HG03097 (cell line): ENCODE results near the gene SBF1.

Experiments used
- ATAC-seq: cut with Tn5 transposase; IDR thresholded peaks from one replicate; pipeline ENCODE4 v1.9.1; 2021; ENCODE audit not compliant: unreplicated experiment, low FRiP score

Gene SBF1

DNA sequence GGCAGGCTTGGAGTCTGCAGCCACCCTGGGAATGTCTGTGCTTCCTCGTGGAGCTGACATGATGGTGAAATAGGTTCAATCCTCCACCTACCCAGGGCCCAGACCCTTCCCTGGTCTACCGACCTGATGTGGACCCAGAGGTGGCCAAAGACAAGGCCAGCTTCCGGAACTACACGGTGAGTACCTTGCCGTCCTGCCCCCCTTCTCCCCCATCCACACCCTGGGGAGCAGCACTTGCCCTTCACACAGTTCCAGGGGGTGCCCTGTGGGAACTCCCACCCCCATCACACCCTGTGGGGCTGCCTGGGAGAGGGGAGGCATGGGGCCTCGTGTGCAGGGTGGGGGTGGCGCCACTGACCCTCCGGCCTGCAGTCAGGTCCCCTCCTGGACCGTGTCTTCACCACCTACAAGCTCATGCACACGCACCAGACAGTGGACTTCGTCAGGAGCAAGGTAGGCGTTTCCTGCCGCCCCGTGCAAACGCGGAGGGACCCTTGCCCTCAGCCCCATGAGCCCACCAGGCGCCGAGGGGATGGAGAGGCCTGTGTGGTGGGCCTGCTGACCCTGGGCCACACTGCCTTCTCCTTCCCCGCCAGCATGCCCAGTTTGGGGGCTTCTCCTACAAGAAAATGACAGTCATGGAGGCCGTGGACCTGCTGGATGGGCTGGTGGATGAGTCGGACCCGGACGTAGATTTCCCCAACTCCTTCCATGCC lies 12.6 kb upstream of the SBF1 start:
- no peak for ATAC-seq

DNA sequence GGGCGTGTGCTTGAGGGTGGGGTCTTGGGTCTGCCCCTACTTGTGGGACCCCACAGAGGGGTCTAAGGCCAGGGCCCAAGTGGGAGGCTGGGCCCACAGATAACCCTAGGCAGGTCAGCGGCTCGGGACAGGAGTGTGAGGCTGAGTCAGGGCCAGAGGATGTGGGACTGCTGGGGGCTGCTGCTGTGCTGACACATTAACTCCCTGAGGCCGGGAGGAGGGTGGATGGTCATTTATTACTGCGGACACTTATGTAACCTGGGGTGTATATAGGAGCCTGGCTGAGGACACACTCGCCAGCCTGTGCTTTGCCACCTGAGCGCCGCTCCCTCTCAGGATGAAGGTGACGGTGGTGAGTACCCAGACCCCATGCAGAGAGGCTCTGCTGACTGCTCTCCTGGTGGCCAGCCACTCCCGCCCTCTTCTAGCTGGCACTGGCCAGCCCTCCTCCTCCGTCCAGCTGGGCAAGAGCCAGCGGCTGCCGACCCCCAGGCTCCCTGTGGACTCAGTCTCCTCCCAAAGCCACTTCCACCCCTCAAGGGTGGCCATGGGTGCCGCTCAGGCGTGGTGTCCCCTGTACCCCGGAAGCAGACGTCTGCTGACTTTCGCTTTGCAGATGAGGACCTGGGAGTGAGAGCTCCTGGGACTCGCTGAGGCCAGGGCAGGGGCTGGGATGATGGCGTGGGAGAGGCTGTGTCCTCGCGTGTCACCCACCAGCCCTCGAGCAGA lies 11.9 kb upstream of the SBF1 start, which contains the start of gene MIOX:
Gene MIOX, plus strand, starts transcription at position 299 of the 729 bp plus-strand sequence. Its CDS starts 39 bp downstream, at position 338.
- no peak for ATAC-seq

DNA sequence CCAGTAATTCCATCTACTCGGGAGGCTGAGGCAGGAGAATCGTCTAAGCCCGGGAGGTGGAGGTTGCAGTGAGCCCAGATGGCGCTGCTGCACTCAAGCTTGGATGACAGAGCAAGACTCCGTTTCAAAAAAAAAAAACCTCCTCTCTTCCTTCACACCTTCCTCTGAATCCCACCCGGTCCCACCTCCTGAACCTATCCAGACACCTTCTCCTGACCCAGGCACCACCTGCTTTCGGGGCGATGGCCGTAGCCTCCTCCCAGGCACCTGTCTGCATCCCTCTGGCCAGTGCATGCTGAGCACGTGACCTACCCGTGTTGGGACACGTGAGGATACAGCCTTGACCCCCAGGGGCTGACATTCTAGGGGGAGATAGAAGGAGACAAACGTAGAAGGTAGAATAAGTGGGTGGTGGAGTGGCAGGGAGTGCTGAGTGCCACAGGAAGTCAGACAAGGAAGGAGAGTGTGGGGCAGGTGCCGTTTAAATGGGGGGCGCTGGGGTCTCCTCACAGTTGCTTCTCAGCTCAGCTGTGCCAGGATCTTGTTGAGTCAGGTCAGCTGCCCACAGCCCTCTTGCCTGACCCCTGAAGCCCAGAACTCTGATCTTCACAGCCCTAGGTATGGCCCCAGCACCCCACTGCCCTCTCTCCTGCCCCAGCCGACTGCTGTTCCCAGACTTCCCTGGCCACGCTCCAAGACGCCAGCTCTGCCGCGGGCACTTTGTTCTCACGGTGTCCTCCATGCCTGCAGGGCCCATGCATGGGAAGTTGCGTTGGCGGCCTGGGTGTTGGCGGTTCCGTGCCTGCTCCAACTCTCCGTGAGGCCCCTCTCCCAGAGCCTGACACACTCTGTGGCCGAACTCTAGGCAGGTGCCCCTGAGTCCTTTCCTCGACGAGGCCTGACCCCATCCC lies 10.6 kb upstream of the SBF1 start:
- no peak for ATAC-seq

DNA sequence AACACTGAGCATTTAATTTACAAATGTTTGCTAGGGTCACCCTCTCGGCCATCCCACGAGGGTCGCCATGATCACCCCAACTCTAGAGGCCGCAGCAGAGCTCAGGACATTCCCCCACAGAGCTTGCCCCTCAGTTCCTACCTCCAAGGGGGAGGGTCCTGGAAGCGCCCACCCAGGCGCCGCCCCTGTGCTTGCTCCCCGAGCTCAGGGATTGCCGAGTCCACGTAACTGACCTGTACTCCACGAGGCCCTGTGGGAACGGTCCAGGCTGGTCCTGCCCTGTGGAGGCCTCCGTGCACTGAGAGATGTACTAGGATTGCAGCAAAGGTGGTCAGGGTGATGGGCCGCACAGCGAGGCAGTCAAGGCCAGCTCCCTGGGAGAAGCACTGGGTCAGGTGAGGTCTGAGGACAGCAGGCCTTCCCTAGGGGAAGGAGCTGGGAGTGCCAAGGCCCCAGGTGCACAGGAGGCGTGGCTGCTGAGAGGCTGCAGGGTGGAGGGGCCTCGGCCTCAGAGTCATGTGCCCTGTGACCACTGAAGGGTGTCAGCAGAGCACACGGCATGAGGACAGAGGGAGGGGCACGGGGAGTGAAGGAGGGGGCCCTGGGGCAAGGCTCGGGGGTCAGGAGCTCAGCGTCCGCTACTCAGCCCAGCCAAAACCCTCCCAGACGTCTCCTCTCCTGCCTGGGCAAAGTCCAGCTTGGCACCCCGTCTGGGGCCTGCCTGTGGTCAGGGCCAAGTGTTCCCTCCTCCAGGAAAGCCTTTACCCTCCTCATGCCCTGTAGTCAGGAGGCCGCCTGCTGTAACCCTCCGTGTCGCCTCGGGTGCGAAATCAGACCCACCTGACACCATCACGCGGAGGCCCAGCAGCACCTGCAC lies 9.4 kb upstream of the SBF1 start:
- no peak for ATAC-seq

DNA sequence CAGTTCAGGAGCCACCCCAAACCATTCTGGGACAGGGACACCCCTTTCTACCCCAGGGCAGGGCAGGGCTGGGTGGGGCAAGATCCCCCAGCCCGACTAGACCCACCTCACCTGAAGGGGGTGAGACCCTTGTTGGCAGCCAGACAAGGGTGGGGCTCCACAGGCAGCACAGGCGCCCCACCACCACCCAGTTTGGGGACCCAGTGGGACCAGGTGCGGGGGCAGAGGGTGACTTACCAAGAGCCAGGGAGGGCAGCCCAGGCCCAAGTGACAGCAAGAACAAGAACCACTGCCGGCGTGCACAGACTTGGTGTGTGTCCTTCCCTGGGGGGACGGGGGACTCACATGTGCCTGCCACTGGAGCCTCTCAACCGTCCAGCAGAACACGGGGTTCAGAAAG lies 8.7 kb upstream of the SBF1 start:
- no peak for ATAC-seq

DNA sequence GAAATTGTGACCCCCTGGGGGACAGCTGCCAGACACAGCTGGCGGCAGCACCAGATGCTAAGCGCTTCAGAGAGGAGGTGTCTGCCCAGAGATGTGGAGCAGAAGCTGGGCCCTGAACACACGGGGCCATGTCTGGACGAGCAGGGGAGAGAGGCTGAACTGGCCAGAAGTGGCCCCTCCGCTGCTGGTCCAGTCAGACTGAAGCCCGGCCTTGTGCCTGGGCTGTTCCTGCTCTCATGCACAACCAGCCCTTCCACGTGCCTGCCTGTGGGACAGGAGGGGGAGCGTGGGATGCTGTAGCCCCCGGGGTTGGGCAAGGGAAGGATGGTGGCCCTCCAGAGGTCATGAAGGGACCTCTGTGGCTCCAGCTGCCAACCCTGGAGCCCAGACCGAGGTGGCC lies 8.3 kb upstream of the SBF1 start:
- ATAC-seq = no peak

DNA sequence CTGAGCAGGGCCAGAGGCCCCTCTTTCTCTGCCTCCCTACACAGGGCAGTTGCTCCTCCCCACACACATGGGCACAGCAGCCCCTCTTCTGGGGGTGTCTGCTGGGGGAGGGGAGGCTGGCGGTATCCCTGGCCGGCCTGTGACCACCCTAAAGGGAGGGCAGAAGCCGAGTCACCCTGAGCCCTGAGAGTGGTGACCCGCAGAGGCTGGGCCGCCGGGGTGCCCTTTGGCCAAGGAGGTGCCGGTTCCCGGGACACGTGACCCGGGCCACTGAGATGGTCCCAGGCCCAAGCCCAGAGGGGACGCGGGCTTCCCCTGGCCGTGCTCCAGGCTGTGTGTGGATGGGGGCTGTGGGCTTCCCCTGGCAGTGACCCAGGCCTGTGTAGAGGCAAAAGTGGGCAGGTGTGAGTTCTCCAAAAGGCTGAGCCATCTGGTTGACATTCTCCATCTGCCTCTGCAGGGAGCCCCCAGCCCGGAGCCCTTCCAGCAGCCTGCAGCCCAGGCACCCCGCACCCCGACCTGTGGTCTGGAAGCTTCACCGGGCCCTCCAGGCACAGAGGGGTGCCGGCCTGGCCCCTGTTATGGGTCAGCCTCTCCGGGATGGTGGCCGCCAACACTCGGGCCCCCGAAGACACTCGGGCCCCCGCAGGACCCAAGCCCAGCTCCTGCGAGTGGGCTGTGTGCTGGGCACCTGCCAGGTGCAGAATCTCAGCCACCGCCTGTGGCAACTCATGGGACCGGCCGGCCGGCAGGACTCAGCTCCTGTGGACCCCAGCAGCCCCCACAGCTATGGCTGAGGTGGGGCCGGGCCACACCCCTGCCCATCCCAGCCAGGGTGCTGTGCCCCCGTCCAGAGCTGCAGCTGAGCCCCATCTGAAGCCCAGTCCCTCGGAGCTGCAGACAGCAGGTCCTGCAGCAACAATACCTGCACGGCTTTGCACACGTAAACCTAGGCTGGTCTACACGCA lies 7.6 kb upstream of the SBF1 start:
- ATAC-seq = no peak

DNA sequence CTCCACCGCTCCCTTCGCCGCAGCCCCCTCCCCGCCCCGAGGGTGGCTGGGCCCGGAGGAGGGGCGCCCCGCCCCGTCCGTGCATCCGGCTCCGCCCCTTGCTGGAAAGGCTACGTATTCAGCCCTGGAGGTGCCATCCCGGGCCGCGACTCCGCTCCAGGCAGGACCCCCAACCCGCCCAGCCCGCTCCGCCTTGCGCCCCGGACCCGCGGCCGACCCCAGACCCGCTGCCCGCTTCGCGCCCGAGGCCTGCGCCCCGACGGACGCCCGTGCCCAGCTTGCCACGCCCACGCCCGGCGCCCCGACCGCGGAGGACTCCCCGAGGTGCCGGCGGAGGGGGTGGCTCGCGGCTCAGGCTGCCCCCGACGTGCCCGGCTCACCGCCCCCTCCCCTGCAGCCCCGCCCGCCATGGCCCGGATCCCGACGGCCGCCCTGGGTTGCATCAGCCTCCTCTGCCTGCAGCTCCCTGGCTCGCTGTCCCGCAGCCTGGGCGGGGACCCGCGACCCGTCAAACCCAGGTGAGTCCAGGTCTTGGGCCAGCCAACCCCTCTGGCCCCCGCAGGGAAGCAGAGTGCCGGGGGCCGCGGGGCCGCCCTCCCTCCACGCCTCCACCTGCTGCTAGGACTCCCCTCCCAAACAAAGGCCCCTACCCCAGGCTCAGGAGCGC lies 6.7 kb upstream of the SBF1 start, which contains the start of gene ADM2:
Gene ADM2, plus strand, starts transcription at position 104 of the 667 bp plus-strand sequence. Its CDS starts 305 bp downstream, at position 409.
- ATAC-seq = no peak

DNA sequence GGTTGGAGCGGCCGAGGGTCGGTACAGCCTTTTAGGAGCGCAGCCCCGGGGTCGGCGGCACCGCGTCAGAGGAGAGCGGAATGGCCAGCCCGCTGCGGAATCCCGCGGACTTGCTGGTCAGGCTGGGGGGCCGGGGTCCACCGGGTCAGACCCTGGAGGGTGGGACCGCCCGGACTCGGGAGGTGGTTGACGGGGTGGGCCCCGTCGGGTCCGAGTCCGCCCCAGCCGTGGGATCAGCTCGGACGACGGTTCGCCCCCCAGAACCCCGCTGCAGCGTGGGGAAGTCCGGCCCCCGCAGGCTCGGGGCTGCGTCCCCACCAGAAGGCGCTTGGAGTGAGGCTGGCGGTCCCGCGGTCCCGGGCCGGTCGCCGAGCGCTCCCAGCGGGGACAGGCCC lies 6.2 kb upstream of the SBF1 start:
- ATAC-seq = no peak

DNA sequence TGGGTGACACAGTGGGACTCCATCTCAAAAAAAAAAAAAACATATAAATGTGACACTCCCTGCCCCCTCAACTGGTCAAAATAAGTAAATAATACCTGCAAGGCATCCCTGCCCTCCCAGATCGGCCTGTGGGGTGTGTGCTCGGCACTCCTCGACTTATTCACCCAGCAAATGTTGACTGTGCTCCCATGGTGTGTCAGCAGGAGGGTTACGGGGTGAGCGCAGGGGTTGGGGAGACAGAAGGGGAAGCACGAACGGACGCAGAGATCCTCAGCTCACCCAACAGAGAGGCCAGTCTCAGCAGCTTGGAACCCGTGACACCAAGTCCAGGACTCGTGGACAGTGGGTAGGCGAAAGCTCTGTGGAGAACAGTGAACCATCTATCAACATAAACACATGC lies 4.9 kb upstream of the SBF1 start:
- no peak for ATAC-seq

DNA sequence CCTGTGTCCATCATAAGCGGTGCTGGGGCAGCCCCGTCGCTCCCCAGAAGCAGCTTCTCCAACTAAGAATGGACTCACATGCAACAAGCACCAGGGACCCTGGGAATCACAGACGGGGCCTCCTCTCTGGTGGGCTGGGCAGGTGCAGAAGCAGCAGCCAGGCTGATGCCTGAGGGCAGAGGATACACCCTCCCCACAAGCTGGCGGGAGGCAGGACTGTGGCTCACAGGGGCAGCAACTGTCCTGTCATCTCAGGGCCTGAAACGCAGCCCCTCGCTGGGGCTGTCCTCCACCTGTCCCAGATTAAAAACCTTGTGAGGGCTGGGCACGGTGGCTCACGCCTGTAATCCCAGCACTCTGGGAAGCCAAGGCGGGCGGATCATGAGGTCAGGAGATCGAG lies 3.1 kb upstream of the SBF1 start:
- ATAC-seq = no peak

DNA sequence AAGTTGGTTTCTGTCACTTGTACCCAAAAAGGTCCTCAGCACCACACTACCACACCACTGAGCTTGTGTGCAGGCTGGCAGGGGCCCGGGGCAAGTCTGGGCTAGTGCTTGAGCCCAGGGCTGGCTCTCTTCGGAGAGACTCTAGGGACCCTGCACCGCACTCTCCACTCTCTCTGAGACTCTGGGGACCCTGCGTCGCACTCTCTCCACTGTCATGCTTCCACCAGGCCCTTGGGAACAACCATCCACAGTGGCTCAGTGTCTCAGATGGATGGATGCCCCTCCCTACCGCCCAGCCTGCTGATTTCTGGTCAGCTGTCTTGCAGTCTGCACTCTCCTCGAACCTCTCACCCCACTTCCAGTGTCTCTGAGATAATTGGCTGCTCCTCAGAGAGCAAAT lies 2.0 kb upstream of the SBF1 start:
- no peak for ATAC-seq

DNA sequence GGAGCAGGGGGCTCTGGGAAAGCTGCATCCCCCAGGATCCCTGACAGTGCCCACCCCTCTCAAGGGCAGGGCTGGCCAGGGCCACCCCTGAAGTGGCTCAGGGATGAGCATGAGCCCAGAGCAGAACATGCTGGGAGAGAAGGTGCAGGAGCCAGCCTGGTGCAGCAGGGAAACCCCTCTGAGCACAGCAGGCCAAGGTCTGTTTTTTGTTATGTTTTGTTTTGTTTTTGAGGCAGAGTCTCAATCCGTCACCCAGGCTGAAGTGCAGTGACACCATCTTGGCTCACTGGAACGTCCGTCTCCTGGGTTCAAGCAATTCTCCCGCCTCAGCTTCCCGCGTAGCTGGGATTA lies 792 bp upstream of the SBF1 start:
- ATAC-seq = no peak

DNA sequence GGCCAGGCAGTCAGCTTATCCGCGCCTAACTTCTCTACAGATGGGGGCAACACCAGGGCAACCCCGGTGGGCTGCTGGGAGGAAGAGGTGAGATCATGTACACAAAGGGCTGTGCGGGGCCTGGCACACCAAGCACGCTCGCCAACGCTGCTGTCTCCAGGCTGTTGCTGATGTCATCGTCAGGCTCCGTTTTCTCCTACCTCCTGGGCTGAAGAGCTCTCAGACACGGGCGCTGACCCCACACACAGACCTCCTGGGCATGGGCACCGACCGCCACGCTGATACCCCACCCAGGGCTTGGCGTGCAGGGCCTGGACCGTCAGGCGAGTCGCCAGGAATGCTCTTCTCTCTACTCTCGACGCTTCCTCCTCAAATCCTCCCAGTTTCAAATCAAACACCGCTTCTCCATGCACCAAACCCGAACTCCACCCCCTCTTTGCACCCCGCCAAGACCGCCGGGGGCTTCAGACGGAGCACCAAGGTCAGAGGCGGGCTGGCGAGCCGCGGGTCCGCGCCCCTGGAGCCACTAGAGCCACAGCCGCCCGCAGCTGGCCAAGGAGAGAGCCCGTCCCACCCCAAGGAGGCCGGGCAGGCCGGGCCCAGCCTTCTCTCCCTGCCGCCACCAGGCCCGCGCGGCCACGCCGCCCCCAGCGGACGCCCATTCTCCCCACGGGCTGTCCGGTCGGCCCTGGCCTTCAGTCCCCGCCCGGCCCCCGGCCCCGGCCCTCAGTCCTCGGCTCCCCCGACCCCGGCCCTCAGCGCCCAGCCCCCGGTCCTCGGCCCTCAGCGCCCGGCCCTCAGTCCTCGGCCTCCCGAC lies 772 bp downstream of the SBF1 start:
- no peak for ATAC-seq

DNA sequence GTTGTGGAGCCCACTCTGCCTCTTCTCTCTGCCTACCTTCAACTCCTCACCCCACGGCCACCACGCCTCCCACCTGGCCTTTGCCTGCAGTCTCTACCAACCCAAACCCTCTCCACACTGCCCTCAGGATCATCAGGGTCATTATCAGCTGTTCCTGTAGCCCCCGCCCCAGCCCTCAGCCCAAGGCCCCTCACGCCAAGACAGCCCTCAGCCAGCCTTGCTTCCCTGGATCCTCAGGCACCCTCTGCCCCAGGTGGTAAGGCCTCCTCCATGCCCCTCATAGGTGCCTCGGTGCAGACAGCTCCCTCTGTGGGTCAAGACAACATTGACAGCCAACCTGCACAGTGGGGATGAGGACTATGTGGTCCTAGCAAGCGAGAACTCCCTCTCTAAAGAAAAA lies 1.7 kb downstream of the SBF1 start:
- no peak for ATAC-seq

DNA sequence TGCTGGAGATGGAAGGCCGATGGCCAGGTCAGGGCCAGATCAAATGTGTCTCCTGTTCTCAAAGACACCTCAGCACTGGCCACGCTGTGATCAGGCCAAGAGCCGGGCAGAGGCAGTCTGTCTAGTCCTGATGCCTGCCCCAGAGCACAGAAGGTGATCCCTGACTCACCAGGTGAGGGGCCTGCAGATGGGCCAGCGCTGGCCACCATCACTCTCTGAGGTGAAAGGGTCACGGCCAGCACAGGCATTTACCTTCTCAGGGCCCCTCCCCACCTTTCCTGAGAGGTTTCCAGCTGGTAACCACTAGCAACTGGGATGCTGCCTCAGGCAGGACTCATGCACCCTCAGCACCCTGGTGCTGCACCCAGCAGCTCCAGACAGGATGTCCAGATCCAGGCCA lies 2.9 kb downstream of the SBF1 start:
- no peak for ATAC-seq

DNA sequence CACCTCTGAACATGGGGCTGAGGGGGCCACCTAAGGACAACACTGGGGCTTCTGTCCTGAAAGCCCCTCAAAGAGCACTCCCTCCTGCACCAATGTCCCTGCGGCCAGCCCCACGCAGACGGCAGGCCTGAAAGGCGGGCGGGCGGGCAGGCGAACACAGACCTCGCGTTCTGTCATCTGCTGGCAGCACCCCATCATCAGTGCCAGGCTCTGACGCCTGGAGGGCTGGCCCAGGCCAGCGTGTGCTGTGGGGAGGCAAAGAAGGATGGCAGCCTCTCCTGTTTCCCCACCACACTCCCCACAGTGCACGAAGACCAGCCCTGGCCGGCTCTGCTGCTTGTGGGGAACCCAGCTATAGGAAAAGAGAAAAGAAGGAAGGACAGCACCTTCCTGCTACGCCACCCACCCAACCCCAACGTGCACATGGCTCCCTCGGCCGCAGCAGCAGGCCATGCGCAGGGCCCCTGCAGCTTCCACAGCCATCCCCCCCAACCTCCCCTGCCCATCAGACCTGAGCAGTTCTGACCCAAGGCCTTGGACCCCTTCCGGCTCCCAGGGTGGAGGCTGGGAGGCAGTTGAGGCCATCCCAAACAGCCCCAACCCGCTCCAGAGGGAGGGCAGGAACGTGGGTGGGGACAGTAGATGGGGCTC lies 3.5 kb downstream of the SBF1 start:
- ATAC-seq = no peak
